K562 (cell line): Measurements from ENCODE around the gene GLYATL3. TPM values are rescaled to one million over a fixed set of nuclear protein-coding genes. Genes with fewer than 3 reads are reported as not detected.

Experiments used
- ATAC-seq: fragments of 200-7000 bp; cut with Tn5 transposase; 3 replicates; pipeline ENCODE4 v1.9.1; 2020; ENCODE audit warnings: moderate library complexity
- BruUV-seq: library from RNA; stranded (reverse); fragments of 400-500 nt; replicated peaks from 2 replicates; lab custom pipeline; 2021; lab: Mats Ljungman, UMichigan
- CTCF ChIA-PET: fragments of 300-600 bp; formaldehyde crosslinking; extraction: SDS; loops from one replicate; lab custom pipeline; 2021; ENCODE audit warnings: low intra/inter-chr PET ratio; lab: Yijun Ruan, JAX
- POLR2A ChIA-PET: fragments of 300-600, 350-650 bp; sonication (Branson Sonifier 250); formaldehyde crosslinking; extraction: SDS; loops from one replicate; lab custom pipeline; 2021; ENCODE audit warnings: antibody characterized with exemption, inconsistent platforms; lab: Yijun Ruan, JAX
- DNase-seq, 4 experiments: peaks; one replicate each; pipeline versions ENCODE4 v3.0.0 to v3.0.0-alpha.2; 2011 to 2018; ENCODE audit warnings: low spot score in 3 of 4, mixed read lengths in 3 of 4; ENCODE audit errors: extremely low read depth in 1 of 4
- FAIRE-seq: peaks from 2 replicates; lab custom pipeline; 2011; peaks lifted over from hg19 to GRCh38; lab: Jason Lieb, UNC
- H2AFZ ChIP-seq: 2 replicates; pipeline ENCODE4 v1.6.0; 2011; ENCODE audit warnings: low read depth, low read length, control low read depth, inconsistent platforms
- H3K27ac ChIP-seq: fragments of 200-600 bp; 3 replicates; pipeline ENCODE4 v1.8.0; 2011; ENCODE audit warnings: low read depth, mild to moderate bottlenecking, control low read depth, inconsistent platforms, low read length, moderate library complexity, mixed read lengths; ENCODE audit errors: extremely low read depth
- H3K27me3 ChIP-seq, 2 experiments: fragments of 300-600 bp in 1 of 2; 2 replicates in 1 of 2; 3 replicates in 1 of 2; pipeline versions ENCODE4 v1.6.0 to v1.8.0; 2011; ENCODE audit warnings: inconsistent platforms in 2 of 2, low read length in 2 of 2, mild to moderate bottlenecking in 1 of 2, mixed read lengths in 1 of 2, moderate library complexity in 1 of 2; ENCODE audit not compliant: control insufficient read depth in 2 of 2, insufficient read depth in 2 of 2
- H3K36me3 ChIP-seq: fragments of 300-600 bp; 3 replicates; pipeline ENCODE4 v1.8.0; 2011; ENCODE audit warnings: mild to moderate bottlenecking, low read length, inconsistent platforms; ENCODE audit not compliant: control insufficient read depth, insufficient read depth
- H3K4me1 ChIP-seq, 2 experiments: fragments of 200-600 bp in 1 of 2; replicated peaks in 1 of 2; 2 replicates in 1 of 2; 3 replicates in 1 of 2; pipeline versions ENCODE4 v1.5.1 to v1.8.0; 2011; ENCODE audit warnings: inconsistent platforms in 2 of 2, low read length in 2 of 2, mild to moderate bottlenecking in 1 of 2, mixed read lengths in 1 of 2, moderate library complexity in 1 of 2; ENCODE audit not compliant: control insufficient read depth in 2 of 2, insufficient read depth in 2 of 2
- H3K4me2 ChIP-seq: 2 replicates; pipeline ENCODE4 v1.6.1; 2011; ENCODE audit warnings: low read length, control low read depth, inconsistent platforms, mixed read lengths; ENCODE audit not compliant: insufficient read depth
- H3K4me3 ChIP-seq: fragments of 200-600 bp; sonication (generic), shearing (Covaris generic); 2 replicates; pipeline ENCODE4 v1.5.1; 2016; ENCODE audit warnings: control low read depth, inconsistent platforms
- H3K79me2 ChIP-seq: fragments of 200-600 bp; 3 replicates; pipeline ENCODE4 v1.8.0; 2011; ENCODE audit warnings: low read length, inconsistent platforms; ENCODE audit not compliant: control insufficient read depth, insufficient read depth
- H3K9ac ChIP-seq, 2 experiments: 2 replicates each; pipeline versions ENCODE4 v1.6.0 to v1.6.1; 2011; ENCODE audit warnings: low read depth in 2 of 2, low read length in 2 of 2, control low read depth in 1 of 2, inconsistent platforms in 1 of 2, mild to moderate bottlenecking in 1 of 2, mixed read lengths in 1 of 2; ENCODE audit not compliant: insufficient read depth in 1 of 2
- H3K9me1 ChIP-seq: one replicate; pipeline ENCODE4 v1.6.0; 2011; ENCODE audit warnings: inconsistent platforms, mild to moderate bottlenecking, low read length, moderate library complexity; ENCODE audit not compliant: control insufficient read depth, insufficient read depth
- H3K9me3 ChIP-seq: replicated peaks from 2 replicates; pipeline ENCODE4 v1.5.1; 2011; ENCODE audit warnings: low read depth, low read length, inconsistent platforms; ENCODE audit not compliant: control insufficient read depth, insufficient read depth
- H4K20me1 ChIP-seq: replicated peaks from 2 replicates; pipeline ENCODE4 v1.6.1; 2011; ENCODE audit warnings: low read length, inconsistent platforms, mixed read lengths; ENCODE audit not compliant: control insufficient read depth, insufficient read depth
- CSDE1 ChIP-seq, 2 experiments: fragments of 450-650 bp; IDR thresholded peaks; 2 replicates each; pipeline ENCODE4 v1.6.1; 2016; ENCODE audit warnings: mild to moderate bottlenecking in 1 of 2
- FOXA3 ChIP-seq, 2 experiments: fragments of 450-650 bp in 1 of 2; sonication (generic) in 1 of 2; formaldehyde crosslinking; IDR thresholded peaks in 1 of 2; conservative IDR thresholded peaks in 1 of 2; 2 replicates each; pipeline versions ENCODE4 v1.4.0 to v1.8.0; 2020 to 2022; ENCODE audit warnings: mild to moderate bottlenecking in 2 of 2, missing genetic modification reagents in 1 of 2
- FUS ChIP-seq: fragments of 200-400 bp; formaldehyde crosslinking; optimal IDR thresholded peaks from 2 replicates; pipeline ENCODE3; 2017; ENCODE audit warnings: low read depth, low read length
- POLR2A ChIP-seq: fragments of 450-650 bp; conservative IDR thresholded peaks from 2 replicates; pipeline ENCODE4 v1.6.1; 2016
- SIN3A ChIP-seq, 2 experiments: fragments of 150-350 bp in 1 of 2; IDR thresholded peaks; 2 replicates each; pipeline ENCODE4 v1.6.1; 2011 to 2016; ENCODE audit warnings: borderline replicate concordance in 2 of 2, low read depth in 2 of 2, low read length in 2 of 2, mild to moderate bottlenecking in 2 of 2, moderate library complexity in 2 of 2; ENCODE audit not compliant: control insufficient read depth in 1 of 2
- SIN3B ChIP-seq: fragments of 450-650 bp; IDR thresholded peaks from 2 replicates; pipeline ENCODE4 v1.6.1; 2017; ENCODE audit warnings: low read depth, mild to moderate bottlenecking, moderate library complexity
- TAF9B ChIP-seq: fragments of 450-650 bp; IDR thresholded peaks from 2 replicates; pipeline ENCODE4 v1.6.1; 2018; ENCODE audit warnings: mild to moderate bottlenecking; ENCODE audit not compliant: partially characterized antibody
- WGBS: fragments of 100-300 bp; shearing (Covaris generic); methylation state at CpG from one replicate; pipeline ENCODE4 v1.1.6; 2016; ENCODE audit warnings: low coverage, mixed read lengths; ENCODE audit not compliant: insufficient coverage; ENCODE audit errors: missing lambda C conversion rate; 5-methylcytosine and 5-hydroxymethylcytosine counted together
- in situ Hi-C: fragments of 300-500 bp; cut with MboI; formaldehyde crosslinking; loops from 4 replicates; pipeline ENCODE4 v1.15.0; 2018; ENCODE audit warnings: inconsistent platforms, mixed read lengths
- intact Hi-C: fragments of 100-400 bp; cut with micrococcal nuclease; formaldehyde crosslinking; loops from 2 replicates; pipeline ENCODE4 v1.14.2; 2022
- polyA plus RNA-seq, 8 experiments: library from polyadenylated mRNA; depleted of rRNA in 4 of 8; stranded (reverse) in 5 of 8; unstranded in 3 of 8; fragments of >200 nt; fragmentation: Nextera tagmentation in 2 of 8; fragmentation: Illumina TruSeq in 1 of 8; extraction: Ambion mirVana in 2 of 8; extraction: Trizol in 1 of 8; gene quantifications; 2 replicates each; pipeline versions ENCODE4 v1.2.1 to v1.2.3, GENCODE V29; 2011 to 2014; ENCODE audit warnings: inconsistent platforms in 1 of 8, missing spikeins in 1 of 8
- total RNA-seq, 7 experiments: library from RNA; depleted of rRNA in 6 of 7; stranded (reverse); fragments of >200 nt in 6 of 7; fragmentation: Illumina TruSeq in 2 of 7; extraction: Trizol in 2 of 7; gene quantifications; 2 replicates each; pipeline versions ENCODE4 v1.2.1 to v1.2.3, GENCODE V29; 2011 to 2021; ENCODE audit warnings: low replicate concordance in 1 of 7
- TF ChIP-seq, protein P1 (sequence below), 2 experiments: fragments of 450-650 bp; conservative IDR thresholded peaks; 2 replicates each; pipeline ENCODE4 v1.6.1; 2017; ENCODE audit warnings: mild to moderate bottlenecking in 2 of 2, moderate library complexity in 2 of 2
- TF ChIP-seq, protein P2 (sequence below): conservative IDR thresholded peaks from 2 replicates; pipeline ENCODE4 v1.6.1; 2011; ENCODE audit warnings: low read depth, mild to moderate bottlenecking, low read length; ENCODE audit not compliant: control insufficient read depth
- TF ChIP-seq, protein P3 (sequence below): fragments of 450-650 bp; IDR thresholded peaks from 2 replicates; pipeline ENCODE4 v1.6.1; 2016; ENCODE audit warnings: mild to moderate bottlenecking
- TF ChIP-seq, protein P4 (sequence below): sonication (generic); formaldehyde crosslinking; IDR thresholded peaks from 2 replicates; pipeline ENCODE4 v1.8.0; 2022; ENCODE audit warnings: mild to moderate bottlenecking, low read depth, missing genetic modification reagents
- TF ChIP-seq, protein P5 (sequence below): fragments of 450-650 bp; formaldehyde crosslinking; IDR thresholded peaks from 2 replicates; pipeline ENCODE4 v1.4.0; 2020; ENCODE audit warnings: mild to moderate bottlenecking, moderate library complexity

GLYATL3 gene
- total and polyA plus RNA-seq, 9 of the 15 experiments (the other 6 are each of a cell fraction or from before 2014, with no cell fraction given), result not detected

DNA sequence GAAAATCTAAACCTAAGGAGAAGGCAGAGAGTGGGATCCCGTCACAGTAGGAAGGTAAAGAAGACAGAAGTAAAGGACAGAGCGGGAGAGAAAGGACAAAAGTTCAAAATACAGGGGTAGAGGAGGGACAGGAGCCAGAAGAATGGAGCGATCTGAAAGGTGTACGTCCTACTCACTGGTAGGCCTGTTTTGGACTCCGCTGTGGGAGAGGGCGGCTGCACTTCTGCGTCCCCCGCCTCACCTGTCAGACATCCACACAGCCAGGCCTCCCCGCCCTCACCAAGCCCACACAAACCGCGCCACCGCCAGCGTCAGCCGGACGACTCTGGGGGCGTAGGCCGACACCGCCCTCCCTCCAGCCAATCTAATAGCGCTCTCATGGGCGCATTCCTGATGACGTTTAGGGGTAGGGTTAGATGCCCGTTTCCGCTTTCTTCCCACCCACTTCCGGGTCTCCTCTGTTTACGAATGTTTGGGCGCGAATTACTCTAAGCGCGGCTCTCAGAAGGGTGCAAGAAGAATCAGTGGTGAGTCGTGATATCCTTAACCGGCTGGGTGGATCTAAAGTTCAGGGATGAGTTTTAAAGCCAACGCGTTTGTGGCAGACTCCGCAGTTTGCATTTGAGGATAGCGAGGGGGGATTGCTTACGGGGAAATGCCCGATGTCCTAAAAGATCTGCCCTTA is 36.7 kb upstream of the GLYATL3 start, which contains the start of the genes CENPQ and MMUT:
Gene CENPQ (plus strand): TSS at position 444 of the 685 bp plus-strand sequence. CDS start 6,807 bp downstream, outside the sequence.
Gene MMUT (minus strand): TSS at position 327 of the 685 bp plus-strand sequence. CDS start 3,787 bp downstream, outside the sequence.
- H3K9me1 ChIP-seq, result no peaks in the 10 kb centered on the region
- ChIA-PET CTCF (no interaction called here), POLR2A (interaction anchor here (1.3 kb wide), 1 partner anchor 14 kb away, joined by 4 read pairs; no protein-coding TSS in a partner anchor)
- ATAC-seq (peak; percentile 99), FAIRE-seq (peak; percentile 98), DNase-seq (peak; percentile 97 to 99 (median 97))
- no peaks in the 10 kb centered on the region for H3K9me3 ChIP-seq
- intact Hi-C loops, result loop anchor here (5.0 kb wide), 2 partner anchors 144 to 274 kb away; no protein-coding TSS in a partner anchor
- H3K9ac ChIP-seq, result peak within 1 kb of the TSS; percentile 88 to 91
- no TSS peak for BruUV-seq
- peak within 1 kb of the TSS; percentile 74 for H3K4me3 ChIP-seq
- no peaks in the 10 kb centered on the region for H3K27me3 ChIP-seq
- H3K4me1 ChIP-seq, result peaks cover 0 to 8% of the 10 kb centered on the region in 2 experiments; a peak in 2 of 5 replicates
- WGBS, result under 1% methylated on average over 37 of the region's 37 CpGs
- in situ Hi-C loops, result no loop called here
- H3K79me2 ChIP-seq, result peaks cover 64% of the 10 kb centered on the region
- peaks cover 7% of the 10 kb centered on the region; the same call in 2 of the 3 replicates for H3K36me3 ChIP-seq
- peak within 1 kb of the TSS; percentile 85 for H3K27ac ChIP-seq
- peak within 1 kb of the TSS; percentile 98 for H3K4me2 ChIP-seq
- no peaks in the 10 kb centered on the region for H4K20me1 ChIP-seq
- H2AFZ ChIP-seq, result peak within 1 kb of the TSS; percentile 97
- TF ChIP-seq, protein P1, sequence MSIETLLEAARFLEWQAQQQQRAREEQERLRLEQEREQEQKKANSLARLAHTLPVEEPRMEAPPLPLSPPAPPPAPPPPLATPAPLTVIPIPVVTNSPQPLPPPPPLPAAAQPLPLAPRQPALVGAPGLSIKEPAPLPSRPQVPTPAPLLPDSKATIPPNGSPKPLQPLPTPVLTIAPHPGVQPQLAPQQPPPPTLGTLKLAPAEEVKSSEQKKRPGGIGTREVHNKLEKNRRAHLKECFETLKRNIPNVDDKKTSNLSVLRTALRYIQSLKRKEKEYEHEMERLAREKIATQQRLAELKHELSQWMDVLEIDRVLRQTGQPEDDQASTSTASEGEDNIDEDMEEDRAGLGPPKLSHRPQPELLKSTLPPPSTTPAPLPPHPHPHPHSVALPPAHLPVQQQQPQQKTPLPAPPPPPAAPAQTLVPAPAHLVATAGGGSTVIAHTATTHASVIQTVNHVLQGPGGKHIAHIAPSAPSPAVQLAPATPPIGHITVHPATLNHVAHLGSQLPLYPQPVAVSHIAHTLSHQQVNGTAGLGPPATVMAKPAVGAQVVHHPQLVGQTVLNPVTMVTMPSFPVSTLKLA (conservative IDR thresholded peaks at IDR 0.05), result peak; percentile 90 to 97
- TF ChIP-seq SIN3A (IDR thresholded peaks at IDR 0.05; ENCODE audit: borderline replicate concordance in 2 of 2, control insufficient read depth in 1 of 2, low read depth in 2 of 2, low read length in 2 of 2), result peak; percentile 83 to 99
- TF ChIP-seq CSDE1 (IDR thresholded peaks at IDR 0.05), result peak in 1 of 2 experiments; percentile 79; a peak in 2 of 4 replicates
- TF ChIP-seq SIN3B, result peak; percentile 94
- TF ChIP-seq, protein P2, sequence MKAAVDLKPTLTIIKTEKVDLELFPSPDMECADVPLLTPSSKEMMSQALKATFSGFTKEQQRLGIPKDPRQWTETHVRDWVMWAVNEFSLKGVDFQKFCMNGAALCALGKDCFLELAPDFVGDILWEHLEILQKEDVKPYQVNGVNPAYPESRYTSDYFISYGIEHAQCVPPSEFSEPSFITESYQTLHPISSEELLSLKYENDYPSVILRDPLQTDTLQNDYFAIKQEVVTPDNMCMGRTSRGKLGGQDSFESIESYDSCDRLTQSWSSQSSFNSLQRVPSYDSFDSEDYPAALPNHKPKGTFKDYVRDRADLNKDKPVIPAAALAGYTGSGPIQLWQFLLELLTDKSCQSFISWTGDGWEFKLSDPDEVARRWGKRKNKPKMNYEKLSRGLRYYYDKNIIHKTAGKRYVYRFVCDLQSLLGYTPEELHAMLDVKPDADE, result peak; percentile 82
- TF ChIP-seq POLR2A, result peak; percentile 93
- peak; percentile 83 for TF ChIP-seq TAF9B
- TF ChIP-seq, protein P3, sequence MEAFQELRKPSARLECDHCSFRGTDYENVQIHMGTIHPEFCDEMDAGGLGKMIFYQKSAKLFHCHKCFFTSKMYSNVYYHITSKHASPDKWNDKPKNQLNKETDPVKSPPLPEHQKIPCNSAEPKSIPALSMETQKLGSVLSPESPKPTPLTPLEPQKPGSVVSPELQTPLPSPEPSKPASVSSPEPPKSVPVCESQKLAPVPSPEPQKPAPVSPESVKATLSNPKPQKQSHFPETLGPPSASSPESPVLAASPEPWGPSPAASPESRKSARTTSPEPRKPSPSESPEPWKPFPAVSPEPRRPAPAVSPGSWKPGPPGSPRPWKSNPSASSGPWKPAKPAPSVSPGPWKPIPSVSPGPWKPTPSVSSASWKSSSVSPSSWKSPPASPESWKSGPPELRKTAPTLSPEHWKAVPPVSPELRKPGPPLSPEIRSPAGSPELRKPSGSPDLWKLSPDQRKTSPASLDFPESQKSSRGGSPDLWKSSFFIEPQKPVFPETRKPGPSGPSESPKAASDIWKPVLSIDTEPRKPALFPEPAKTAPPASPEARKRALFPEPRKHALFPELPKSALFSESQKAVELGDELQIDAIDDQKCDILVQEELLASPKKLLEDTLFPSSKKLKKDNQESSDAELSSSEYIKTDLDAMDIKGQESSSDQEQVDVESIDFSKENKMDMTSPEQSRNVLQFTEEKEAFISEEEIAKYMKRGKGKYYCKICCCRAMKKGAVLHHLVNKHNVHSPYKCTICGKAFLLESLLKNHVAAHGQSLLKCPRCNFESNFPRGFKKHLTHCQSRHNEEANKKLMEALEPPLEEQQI, result peak; percentile 89; the same call in 1 of the 2 replicates
- no peak for TF ChIP-seq FUS
- TF ChIP-seq, protein P4, sequence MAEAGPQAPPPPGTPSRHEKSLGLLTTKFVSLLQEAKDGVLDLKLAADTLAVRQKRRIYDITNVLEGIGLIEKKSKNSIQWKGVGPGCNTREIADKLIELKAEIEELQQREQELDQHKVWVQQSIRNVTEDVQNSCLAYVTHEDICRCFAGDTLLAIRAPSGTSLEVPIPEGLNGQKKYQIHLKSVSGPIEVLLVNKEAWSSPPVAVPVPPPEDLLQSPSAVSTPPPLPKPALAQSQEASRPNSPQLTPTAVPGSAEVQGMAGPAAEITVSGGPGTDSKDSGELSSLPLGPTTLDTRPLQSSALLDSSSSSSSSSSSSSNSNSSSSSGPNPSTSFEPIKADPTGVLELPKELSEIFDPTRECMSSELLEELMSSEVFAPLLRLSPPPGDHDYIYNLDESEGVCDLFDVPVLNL (CRISPR knock-in tag), result peak; percentile 92
- TF ChIP-seq, protein P5, sequence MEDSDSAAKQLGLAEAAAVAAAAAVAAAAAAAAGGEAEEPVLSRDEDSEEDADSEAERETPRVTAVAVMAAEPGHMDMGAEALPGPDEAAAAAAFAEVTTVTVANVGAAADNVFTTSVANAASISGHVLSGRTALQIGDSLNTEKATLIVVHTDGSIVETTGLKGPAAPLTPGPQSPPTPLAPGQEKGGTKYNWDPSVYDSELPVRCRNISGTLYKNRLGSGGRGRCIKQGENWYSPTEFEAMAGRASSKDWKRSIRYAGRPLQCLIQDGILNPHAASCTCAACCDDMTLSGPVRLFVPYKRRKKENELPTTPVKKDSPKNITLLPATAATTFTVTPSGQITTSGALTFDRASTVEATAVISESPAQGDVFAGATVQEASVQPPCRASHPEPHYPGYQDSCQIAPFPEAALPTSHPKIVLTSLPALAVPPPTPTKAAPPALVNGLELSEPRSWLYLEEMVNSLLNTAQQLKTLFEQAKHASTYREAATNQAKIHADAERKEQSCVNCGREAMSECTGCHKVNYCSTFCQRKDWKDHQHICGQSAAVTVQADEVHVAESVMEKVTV (CRISPR knock-in tag), result no peak
- peak; percentile 54 to 55; a peak in 1 of 4 replicates for TF ChIP-seq FOXA3 (CRISPR knock-in tag; conservative IDR thresholded peaks at IDR 0.05 in 1 of 2, IDR thresholded peaks at IDR 0.05 in 1 of 2)
